CD4-positive, alpha-beta T cell (primary cell): Measurements from ENCODE around the gene CMIP. TPM values are rescaled to one million over a fixed set of nuclear protein-coding genes. Genes with fewer than 3 reads are reported as not detected.

Source experiments
- ATAC-seq: fragments of 200-7000 bp; cut with Tn5 transposase; one replicate; pipeline ENCODE4 v1.10.0; 2022; ENCODE audit warnings: mild to moderate bottlenecking; ENCODE audit not compliant: poor library complexity
- CTCF ChIA-PET: fragments of 350-600 bp; sonication (Branson Sonifier 250); formaldehyde crosslinking; loops from one replicate; lab custom pipeline; 2021; ENCODE audit warnings: antibody characterized with exemption, inconsistent platforms; lab: Charles Lee
- POLR2A ChIA-PET: fragments of 350-600 bp; sonication (Branson Sonifier 250); formaldehyde crosslinking; loops from one replicate; lab custom pipeline; 2021; ENCODE audit warnings: antibody characterized with exemption, inconsistent platforms; lab: Charles Lee
- DNase-seq, 14 experiments: peaks; one replicate each; pipeline ENCODE4 v3.0.0-alpha.2; 2013 to 2020; ENCODE audit warnings: mixed read lengths in 2 of 14
- H3K27ac ChIP-seq, 2 donors: one replicate each; pipeline versions ENCODE4 v1.5.1 to v1.7.0; 2013; ENCODE audit warnings: low read length in 2 of 2, low read depth in 1 of 2, mild to moderate bottlenecking in 1 of 2
- H3K27me3 ChIP-seq, 2 experiments: 1 replicate in 1 of 2; 2 replicates in 1 of 2; pipeline versions ENCODE4 v1.6.1 to v1.7.0; 2013; ENCODE audit warnings: low read length in 2 of 2, control low read depth in 1 of 2, mild to moderate bottlenecking in 1 of 2, moderate library complexity in 1 of 2; ENCODE audit not compliant: insufficient read depth in 2 of 2, control insufficient read depth in 1 of 2
- H3K36me3 ChIP-seq: one replicate; pipeline ENCODE4 v1.6.1; 2013; ENCODE audit warnings: low read length, control low read depth; ENCODE audit not compliant: insufficient read depth
- H3K4me1 ChIP-seq: one replicate; pipeline ENCODE4 v1.6.1; 2013; ENCODE audit warnings: low read length, control low read depth; ENCODE audit not compliant: insufficient read depth
- H3K4me3 ChIP-seq: one replicate; pipeline ENCODE4 v1.5.1; 2013; ENCODE audit warnings: mild to moderate bottlenecking, low read length, moderate library complexity
- H3K9me3 ChIP-seq, 2 experiments: 1 replicate in 1 of 2; 2 replicates in 1 of 2; pipeline versions ENCODE4 v1.6.1 to v1.7.0; 2013; ENCODE audit warnings: low read length in 2 of 2, mild to moderate bottlenecking in 2 of 2, control low read depth in 1 of 2, moderate library complexity in 1 of 2; ENCODE audit not compliant: control insufficient read depth in 1 of 2, insufficient read depth in 1 of 2
- H3K27ac Mint-ChIP-seq: one replicate; pipeline ENCODE4 v1.8.0; 2020; ENCODE audit warnings: mixed read lengths
- H3K27me3 Mint-ChIP-seq: one replicate; pipeline ENCODE4 v1.8.0; 2021; ENCODE audit warnings: mixed read lengths
- H3K36me3 Mint-ChIP-seq: one replicate; pipeline ENCODE4 v1.8.0; 2021; ENCODE audit warnings: low read depth, mixed read lengths
- H3K4me1 Mint-ChIP-seq: one replicate; pipeline ENCODE4 v1.8.0; 2021; ENCODE audit warnings: low read depth, mixed read lengths
- H3K4me3 Mint-ChIP-seq: one replicate; pipeline ENCODE4 v1.8.0; 2020; ENCODE audit warnings: mild to moderate bottlenecking, mixed read lengths
- H3K9me3 Mint-ChIP-seq: one replicate; pipeline ENCODE4 v1.8.0; 2020; ENCODE audit warnings: mixed read lengths
- intact Hi-C, 2 experiments: fragments of 100-400 bp; cut with DNase I in 1 of 2; cut with micrococcal nuclease in 1 of 2; formaldehyde crosslinking; loops; one replicate each; pipeline versions ENCODE4 v1.15.1 to v1.9.0; 2023 to 2025; cut with DNase I, micrococcal nuclease
- total RNA-seq, 174 experiments: library from RNA in 2 of 174; stranded (reverse) in 2 of 174; gene quantifications; one replicate each; pipeline ENCODE4 v1.2.3 and lab custom pipeline; 2021 to 2026
- TF ChIP-seq, protein P1 (sequence below): fragments of 200-600 bp; IDR thresholded peaks from one replicate; pipeline ENCODE4 v1.8.0; 2022; ENCODE audit warnings: antibody characterized with exemption, mild to moderate bottlenecking

The CMIP gene
- total RNA-seq, 2 experiments from 2014 or later: 33.5 to 35.3 TPM

GRCh38 chr16:81447383-81448101 is 2.9 kb downstream of the CMIP start:
- Histone ChIP-seq H3K4me1 (peaks cover 72% of the 10 kb centered on the region), H3K27me3 (no peaks in the 10 kb centered on the region), H3K4me3 (peak overlapping the region; percentile 77), H3K9me3 (no peaks in the 10 kb centered on the region), H3K27ac (peak overlapping the region; percentile 19 to 23), H3K36me3 (no peaks in the 10 kb centered on the region)
- TF ChIP-seq, protein P1, sequence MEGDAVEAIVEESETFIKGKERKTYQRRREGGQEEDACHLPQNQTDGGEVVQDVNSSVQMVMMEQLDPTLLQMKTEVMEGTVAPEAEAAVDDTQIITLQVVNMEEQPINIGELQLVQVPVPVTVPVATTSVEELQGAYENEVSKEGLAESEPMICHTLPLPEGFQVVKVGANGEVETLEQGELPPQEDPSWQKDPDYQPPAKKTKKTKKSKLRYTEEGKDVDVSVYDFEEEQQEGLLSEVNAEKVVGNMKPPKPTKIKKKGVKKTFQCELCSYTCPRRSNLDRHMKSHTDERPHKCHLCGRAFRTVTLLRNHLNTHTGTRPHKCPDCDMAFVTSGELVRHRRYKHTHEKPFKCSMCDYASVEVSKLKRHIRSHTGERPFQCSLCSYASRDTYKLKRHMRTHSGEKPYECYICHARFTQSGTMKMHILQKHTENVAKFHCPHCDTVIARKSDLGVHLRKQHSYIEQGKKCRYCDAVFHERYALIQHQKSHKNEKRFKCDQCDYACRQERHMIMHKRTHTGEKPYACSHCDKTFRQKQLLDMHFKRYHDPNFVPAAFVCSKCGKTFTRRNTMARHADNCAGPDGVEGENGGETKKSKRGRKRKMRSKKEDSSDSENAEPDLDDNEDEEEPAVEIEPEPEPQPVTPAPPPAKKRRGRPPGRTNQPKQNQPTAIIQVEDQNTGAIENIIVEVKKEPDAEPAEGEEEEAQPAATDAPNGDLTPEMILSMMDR: no peak
- Mint-ChIP-seq H3K4me3 (peak overlapping the region; percentile 89), H3K9me3 (no peaks in the 10 kb centered on the region), H3K27me3 (no peaks in the 10 kb centered on the region), H3K4me1 (peaks cover 82% of the 10 kb centered on the region), H3K27ac (peak overlapping the region; percentile 93), H3K36me3 (peaks cover 19% of the 10 kb centered on the region)
- no peak for ATAC-seq
- DNase-seq: peak in 1 of 14 experiments; percentile 42
- CTCF ChIA-PET: no interaction called here
- POLR2A ChIA-PET: interaction anchor here (1.4 kb wide), 1 partner anchor 271 kb away, joined by 5 read pairs; no protein-coding TSS in a partner anchor
- intact Hi-C loops: loop anchor here (2.0 to 10.0 kb wide), 6 partner anchors 23 to 903 kb away; partner anchors contain the start of genes C16orf46 (in 1 of the 2) and DYNLRB2 (in 1 of the 2)

DNA sequence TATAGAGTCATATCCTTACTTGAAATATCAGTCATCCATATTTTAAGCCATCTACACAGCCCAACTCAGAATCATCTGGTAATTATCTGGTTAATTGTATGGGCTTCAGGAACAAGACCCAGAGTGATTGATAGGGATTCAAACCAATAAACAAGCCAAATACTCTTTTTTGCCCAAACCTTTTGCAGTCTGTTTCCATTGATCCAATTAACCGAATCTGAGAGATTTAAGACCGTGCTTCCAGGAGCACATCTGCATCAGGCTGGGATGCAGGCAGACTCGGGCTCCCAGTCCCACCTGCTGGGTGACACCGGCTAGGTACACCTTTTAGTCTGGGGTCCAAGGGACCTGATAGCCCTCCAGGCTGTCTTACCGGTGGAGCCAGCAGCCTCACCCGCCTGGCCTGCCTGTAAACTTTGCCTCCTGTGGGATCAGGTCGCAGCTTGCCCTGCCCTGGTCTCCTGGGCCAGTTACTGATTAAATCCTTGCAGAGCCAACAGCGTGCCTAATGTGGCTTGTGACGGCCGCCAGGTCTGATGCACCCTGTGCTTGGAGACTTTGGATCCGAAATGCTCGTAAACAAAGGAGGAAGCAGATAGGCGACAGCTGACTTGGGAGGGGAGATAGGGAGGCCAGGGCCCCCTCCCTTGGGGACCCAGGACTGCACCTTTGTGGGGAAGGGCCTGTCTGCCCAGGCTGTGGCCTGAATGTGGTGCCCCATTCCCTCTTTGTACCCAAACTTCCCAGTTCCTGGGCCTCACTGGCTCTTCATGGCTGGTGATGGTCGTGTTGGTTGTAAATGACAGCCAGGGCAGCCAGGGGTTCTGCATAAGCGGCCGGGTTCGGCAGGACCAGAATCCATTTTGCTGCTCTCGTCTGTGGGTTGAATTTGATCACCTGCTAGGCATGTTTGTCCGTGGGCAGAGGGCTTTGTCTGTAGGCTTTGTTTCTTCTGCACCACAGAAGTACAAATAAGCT is 3.8 kb downstream of the CMIP start:
- Mint-ChIP-seq H3K27me3 (no peaks in the 10 kb centered on the region), H3K36me3 (peaks cover 17% of the 10 kb centered on the region), H3K4me1 (peaks cover 82% of the 10 kb centered on the region), H3K4me3 (peak overlapping the region; percentile 79), H3K9me3 (no peaks in the 10 kb centered on the region), H3K27ac (peak overlapping the region; percentile 93)
- Histone ChIP-seq H3K27ac (peak overlapping the region in 1 of 2 donors; percentile 18), H3K4me1 (peaks cover 75% of the 10 kb centered on the region), H3K27me3 (no peaks in the 10 kb centered on the region), H3K36me3 (no peaks in the 10 kb centered on the region), H3K4me3 (no peak overlapping the region), H3K9me3 (no peaks in the 10 kb centered on the region)
- TF ChIP-seq, protein P1: no peak
- ChIA-PET POLR2A (interaction anchor here (1.0 kb wide), 2 partner anchors 21 to 44 kb away, joined by 3 to 4 read pairs; no protein-coding TSS in a partner anchor), CTCF (interaction anchor here (0.6 kb wide), 1 partner anchor 22 kb away, joined by 4 read pairs; no protein-coding TSS in a partner anchor)
- no peak for ATAC-seq
- no peak for DNase-seq
- intact Hi-C loops: loop anchor here (10.0 kb wide), 4 partner anchors 46 to 904 kb away; partner anchors contain the start of genes C16orf46 (in 1 of the 2) and DYNLRB2 (in 1 of the 2)

DNA sequence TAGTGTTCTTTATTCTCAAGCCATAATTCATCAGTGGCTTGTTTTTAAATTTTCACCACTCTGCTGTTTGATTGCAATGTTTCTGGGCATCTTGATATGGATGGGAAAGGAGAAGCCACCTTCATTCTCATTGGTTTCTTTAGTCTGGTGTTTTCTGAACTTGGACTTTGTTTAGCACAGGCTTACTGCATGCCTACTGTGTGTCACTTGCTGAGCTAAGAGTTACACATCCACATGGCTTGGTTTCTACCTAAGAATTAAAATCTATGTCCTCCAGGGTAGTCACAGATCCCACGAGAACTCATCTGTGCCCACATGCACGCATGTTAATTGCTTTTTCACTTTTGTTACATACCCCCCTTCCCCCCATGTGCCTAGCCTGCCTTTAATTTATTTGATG is 4.6 kb downstream of the CMIP start:
- Mint-ChIP-seq H3K27ac (peak overlapping the region; percentile 93), H3K4me3 (peak overlapping the region; percentile 63), H3K27me3 (no peaks in the 10 kb centered on the region), H3K36me3 (peaks cover 13% of the 10 kb centered on the region), H3K4me1 (peaks cover 84% of the 10 kb centered on the region), H3K9me3 (no peaks in the 10 kb centered on the region)
- H3K27ac ChIP-seq: peak overlapping the region in 1 of 2 donors; percentile 18
- no peak for DNase-seq
- no peaks in the 10 kb centered on the region for H3K36me3 ChIP-seq
- H3K4me1 ChIP-seq: peaks cover 70% of the 10 kb centered on the region
- no peak for ATAC-seq
- no peaks in the 10 kb centered on the region for H3K9me3 ChIP-seq
- intact Hi-C loops: loop anchor here (10.0 kb wide), 4 partner anchors 46 to 904 kb away; partner anchors contain the start of genes C16orf46 (in 1 of the 2) and DYNLRB2 (in 1 of the 2)
- ChIA-PET POLR2A (interaction anchor here (0.6 to 1.0 kb wide), 3 partner anchors 13 to 45 kb away, joined by 3 to 4 read pairs (median 3); no protein-coding TSS in a partner anchor), CTCF (interaction anchor here (0.6 kb wide), 1 partner anchor 23 kb away, joined by 4 read pairs; no protein-coding TSS in a partner anchor)
- TF ChIP-seq, protein P1: no peak
- H3K4me3 ChIP-seq: no peak overlapping the region
- no peaks in the 10 kb centered on the region for H3K27me3 ChIP-seq
